ENCODE results near the gene GNAI3. TPM values are rescaled to one million over a fixed set of nuclear protein-coding genes. Genes with fewer than 3 reads are reported as not detected.
"Not testable (repeated sequence)": the region's sequence is repeated elsewhere in the genome, so short reads cannot be mapped to it uniquely, and the experiment has no call there.

The GNAI3 gene
- total RNA-seq, 2 experiments from 2014 or later = 9.4 to 9.6 TPM

DNA sequence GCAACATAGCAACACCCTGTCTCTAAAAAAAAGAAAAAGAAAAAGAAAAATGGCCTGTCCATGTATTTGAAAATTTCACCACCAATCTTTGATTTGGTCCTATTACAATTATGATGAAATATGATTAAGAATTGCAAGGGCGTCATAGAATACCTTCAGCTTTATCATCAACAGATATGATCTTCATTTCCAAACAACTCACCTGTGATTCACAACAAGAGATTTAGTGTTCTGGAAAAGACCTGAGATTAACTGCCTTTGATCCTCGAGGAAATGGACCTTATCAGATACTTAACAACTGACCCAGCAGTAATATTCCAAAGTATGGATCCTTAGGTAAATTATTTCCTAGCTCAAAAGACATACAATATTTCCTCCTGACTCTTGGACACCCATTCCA is 104.0 kb downstream of the GNAI3 start:
- POLR2A ChIA-PET = interaction anchor here (1.5 to 1.7 kb wide), 2 partner anchors 104 to 122 kb away, joined by 3 to 5 read pairs; partner anchors contain the start of gene GNAI3
- Mint-ChIP-seq H3K27me3 (peaks cover 51% of the 10 kb centered on the region), H3K4me1 (peaks cover 28% of the 10 kb centered on the region), H3K4me3 (no peak overlapping the region), H3K27ac (no peak overlapping the region), H3K36me3 (ENCODE audit: low read depth) (no peaks in the 10 kb centered on the region), H3K9me3 (no peaks in the 10 kb centered on the region)
- no peak for DNase-seq
- CTCF ChIA-PET = interaction anchor here (0.7 to 5.9 kb wide), 5 partner anchors 9 to 332 kb away, joined by 3 to 61 read pairs (median 4); partner anchors contain the start of gene AHCYL1

DNA sequence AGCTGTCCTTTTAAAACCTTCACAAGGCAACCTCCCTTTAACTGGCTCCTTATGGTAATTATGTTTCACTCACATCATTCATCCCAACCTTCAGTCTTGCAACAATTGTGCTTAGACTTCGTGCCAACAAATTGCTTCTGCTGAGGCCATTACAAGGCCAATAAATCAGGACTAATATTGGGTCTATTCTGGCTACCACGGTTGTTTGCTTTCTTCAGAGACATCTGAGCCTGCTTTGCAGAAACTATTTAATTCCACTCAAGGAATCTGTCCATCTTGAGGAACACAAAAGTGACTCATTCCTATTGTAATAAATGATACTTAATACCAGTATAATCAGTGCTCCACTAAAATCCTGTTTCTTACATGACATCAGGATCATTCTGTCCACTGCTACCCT is 104.9 kb downstream of the GNAI3 start:
- H3K36me3 Mint-ChIP-seq (ENCODE audit: low read depth) = no peaks in the 10 kb centered on the region
- ChIA-PET POLR2A (no interaction called here), CTCF (interaction anchor here (1.3 to 5.9 kb wide), 2 partner anchors 13 to 124 kb away, joined by 4 to 61 read pairs; no protein-coding TSS in a partner anchor)
- peaks cover 28% of the 10 kb centered on the region for H3K4me1 Mint-ChIP-seq
- DNase-seq = no peak
- no peaks in the 10 kb centered on the region for H3K9me3 Mint-ChIP-seq
- H3K4me3 Mint-ChIP-seq = no peak overlapping the region
- H3K27me3 Mint-ChIP-seq = peaks cover 49% of the 10 kb centered on the region
- H3K27ac Mint-ChIP-seq = no peak overlapping the region

DNA sequence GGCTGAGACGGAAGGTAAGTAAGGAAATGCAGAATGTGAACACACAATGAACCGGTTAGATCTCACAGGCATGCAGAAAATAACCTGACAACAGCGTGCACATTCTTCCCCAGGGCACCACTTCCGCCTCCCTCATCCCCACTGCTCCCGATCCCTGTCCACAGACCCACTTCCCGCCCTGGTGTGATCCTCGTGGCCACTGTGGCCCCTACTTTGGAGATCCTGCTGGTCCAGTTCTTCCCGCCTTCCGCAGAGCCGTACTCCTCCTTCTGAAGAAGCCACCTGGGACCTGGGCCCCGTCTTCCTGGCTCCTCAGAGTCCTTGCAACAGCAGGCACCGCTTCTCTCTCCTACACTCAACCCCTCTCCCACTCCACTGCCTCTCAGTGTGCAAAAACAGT is 106.1 kb downstream of the GNAI3 start:
- peaks cover 44% of the 10 kb centered on the region for H3K27me3 Mint-ChIP-seq
- ChIA-PET POLR2A (interaction anchor here (0.7 kb wide), 1 partner anchor 106 kb away, joined by 4 read pairs; the partner anchor contains the start of gene GNAI3), CTCF (interaction anchor here (1.9 kb wide), 1 partner anchor 14 kb away, joined by 24 read pairs; no protein-coding TSS in a partner anchor)
- H3K27ac Mint-ChIP-seq = no peak overlapping the region
- H3K9me3 Mint-ChIP-seq = no peaks in the 10 kb centered on the region
- no peak overlapping the region for H3K4me3 Mint-ChIP-seq
- H3K36me3 Mint-ChIP-seq (ENCODE audit: low read depth) = no peaks in the 10 kb centered on the region
- no peak for DNase-seq
- peaks cover 22% of the 10 kb centered on the region for H3K4me1 Mint-ChIP-seq

GRCh38 chr1:109655615-109656519 is 107.5 kb downstream of the GNAI3 start, which contains the start of gene GSTM4:
Gene GSTM4 (plus strand): TSS chr1:109656099. CDS start chr1:109656390, 291 bp downstream.
- peak within 1 kb of the TSS; percentile 60 for H3K27ac Mint-ChIP-seq
- no peaks in the 10 kb centered on the region for H3K36me3 Mint-ChIP-seq (ENCODE audit: low read depth)
- ChIA-PET POLR2A (interaction anchor here (0.6 to 2.4 kb wide), 4 partner anchors 13 to 379 kb away, joined by 4 to 5 read pairs (median 4); partner anchors contain the start of gene AHCYL1), CTCF (interaction anchor here (0.8 to 1.9 kb wide), 6 partner anchors 10 to 328 kb away, joined by 3 to 24 read pairs (median 4); partner anchors contain the start of gene AHCYL1)
- H3K27me3 Mint-ChIP-seq = peaks cover 35% of the 10 kb centered on the region
- H3K4me1 Mint-ChIP-seq = peaks cover 21% of the 10 kb centered on the region
- peak within 1 kb of the TSS; percentile 77 for H3K4me3 Mint-ChIP-seq
- H3K9me3 Mint-ChIP-seq = no peaks in the 10 kb centered on the region
- DNase-seq = peak; percentile 71

DNA sequence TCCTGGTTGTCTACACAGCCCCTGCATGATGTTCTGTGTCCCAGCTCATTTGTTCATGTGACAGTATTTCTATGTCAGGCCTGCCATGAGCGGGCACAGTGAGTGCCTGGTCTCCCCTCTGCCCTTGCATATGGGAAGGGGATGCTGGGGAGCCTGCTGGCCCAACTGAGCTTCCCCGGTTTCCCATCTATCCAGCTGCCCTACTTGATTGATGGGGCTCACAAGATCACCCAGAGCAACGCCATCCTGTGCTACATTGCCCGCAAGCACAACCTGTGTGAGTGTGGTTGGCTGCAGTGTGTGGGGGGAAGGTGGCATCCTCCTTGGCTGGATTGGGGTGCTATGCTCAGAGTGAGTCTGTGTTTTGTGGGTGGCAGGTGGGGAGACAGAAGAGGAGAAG is 109.0 kb downstream of the GNAI3 start:
- H3K27me3 Mint-ChIP-seq = peaks cover 21% of the 10 kb centered on the region
- no peak for DNase-seq
- H3K4me3 Mint-ChIP-seq = peak overlapping the region; percentile 5

GRCh38 chr1:109657970-109658369 is 109.6 kb downstream of the GNAI3 start:
- no peak for DNase-seq
- CTCF ChIA-PET = interaction anchor here (1.5 kb wide), 1 partner anchor 16 kb away, joined by 5 read pairs; no protein-coding TSS in a partner anchor
- H3K27me3 Mint-ChIP-seq = peaks cover 17% of the 10 kb centered on the region
- no peaks in the 10 kb centered on the region for H3K9me3 Mint-ChIP-seq
- POLR2A ChIA-PET = no interaction called here
- H3K4me3 Mint-ChIP-seq = peak overlapping the region; percentile 5
- H3K27ac Mint-ChIP-seq = no peak overlapping the region
- no peaks in the 10 kb centered on the region for H3K36me3 Mint-ChIP-seq (ENCODE audit: low read depth)
- H3K4me1 Mint-ChIP-seq = peaks cover 21% of the 10 kb centered on the region

More for the DNA sequence above, 109.0 kb downstream of the GNAI3 start:
- ChIA-PET CTCF (interaction anchor here (0.6 to 1.5 kb wide), 2 partner anchors 12 to 16 kb away, joined by 4 to 5 read pairs; no protein-coding TSS in a partner anchor), POLR2A (interaction anchor here (2.4 kb wide), 1 partner anchor 327 kb away, joined by 5 read pairs; the partner anchor contains the start of gene AHCYL1)
- Mint-ChIP-seq H3K4me1 (peaks cover 21% of the 10 kb centered on the region), H3K27ac (no peak overlapping the region), H3K36me3 (ENCODE audit: low read depth) (no peaks in the 10 kb centered on the region), H3K9me3 (no peaks in the 10 kb centered on the region)

GRCh38 chr1:109658533-109659042 is 110.2 kb downstream of the GNAI3 start:
- H3K9me3 Mint-ChIP-seq = no peaks in the 10 kb centered on the region
- H3K4me1 Mint-ChIP-seq = peaks cover 21% of the 10 kb centered on the region
- H3K4me3 Mint-ChIP-seq = no peak overlapping the region
- no peak overlapping the region for H3K27ac Mint-ChIP-seq
- ChIA-PET CTCF (interaction anchor here (1.5 kb wide), 1 partner anchor 17 kb away, joined by 5 read pairs; no protein-coding TSS in a partner anchor), POLR2A (no interaction called here)
- DNase-seq = no peak
- H3K27me3 Mint-ChIP-seq = peaks cover 11% of the 10 kb centered on the region
- H3K36me3 Mint-ChIP-seq (ENCODE audit: low read depth) = no peaks in the 10 kb centered on the region

DNA sequence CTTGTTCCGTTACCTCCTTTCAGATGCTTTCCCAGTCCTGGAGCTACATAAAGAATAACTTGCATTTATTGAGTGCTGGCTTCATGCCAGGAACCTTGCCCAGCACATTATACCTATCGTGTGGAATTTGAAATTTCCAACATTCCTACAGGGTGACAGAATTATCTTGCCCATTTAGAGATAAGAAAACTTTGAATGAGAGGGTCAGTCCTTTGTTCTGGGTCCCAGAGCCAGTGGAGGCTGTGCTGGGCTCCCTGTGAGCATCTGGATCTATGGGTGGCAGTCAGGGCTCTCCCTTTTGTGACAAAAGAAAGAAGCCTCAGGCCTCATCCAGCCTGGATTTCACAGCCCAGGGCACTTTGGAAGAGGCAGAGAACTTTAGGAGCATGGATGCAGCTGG is 110.7 kb downstream of the GNAI3 start:
- CTCF ChIA-PET = no interaction called here
- POLR2A ChIA-PET = no interaction called here
- Mint-ChIP-seq H3K27ac (no peak overlapping the region), H3K4me1 (peaks cover 21% of the 10 kb centered on the region), H3K9me3 (no peaks in the 10 kb centered on the region), H3K27me3 (peaks cover 10% of the 10 kb centered on the region), H3K4me3 (no peak overlapping the region), H3K36me3 (ENCODE audit: low read depth) (no peaks in the 10 kb centered on the region)
- DNase-seq = no peak

- Mint-ChIP-seq H3K9me3 (no peaks in the 10 kb centered on the region), H3K4me1 (peaks cover 15% of the 10 kb centered on the region), H3K4me3 (no peak overlapping the region), H3K27me3 (peaks cover under 1% of the 10 kb centered on the region), H3K36me3 (ENCODE audit: low read depth) (no peaks in the 10 kb centered on the region), H3K27ac (no peak overlapping the region)
- ChIA-PET CTCF (interaction anchor here (1.1 to 1.7 kb wide), 2 partner anchors 16 to 20 kb away, joined by 3 to 4 read pairs; no protein-coding TSS in a partner anchor), POLR2A (no interaction called here)
- no peak for DNase-seq
These were observed 111.7 kb downstream of the GNAI3 start for GRCh38 chr1:109659997-109660690.

GRCh38 chr1:109660691-109661026 is 112.2 kb downstream of the GNAI3 start:
- H3K27ac Mint-ChIP-seq; H3K9me3 Mint-ChIP-seq; H3K4me3 Mint-ChIP-seq; H3K36me3 Mint-ChIP-seq (ENCODE audit: low read depth); DNase-seq; H3K4me1 Mint-ChIP-seq; POLR2A ChIA-PET; H3K27me3 Mint-ChIP-seq: not testable (repeated sequence)
- CTCF ChIA-PET = interaction anchor here (1.1 to 1.7 kb wide), 2 partner anchors 16 to 20 kb away, joined by 3 to 4 read pairs; no protein-coding TSS in a partner anchor

GRCh38 chr1:109661391-109661790 is 113.0 kb downstream of the GNAI3 start:
- H3K4me1 Mint-ChIP-seq = peaks cover 2% of the 10 kb centered on the region
- no peak for DNase-seq
- POLR2A ChIA-PET = no interaction called here
- H3K4me3 Mint-ChIP-seq = no peak overlapping the region
- no peak overlapping the region for H3K27ac Mint-ChIP-seq
- H3K27me3 Mint-ChIP-seq = no peaks in the 10 kb centered on the region
- H3K9me3 Mint-ChIP-seq = no peaks in the 10 kb centered on the region
- H3K36me3 Mint-ChIP-seq (ENCODE audit: low read depth) = no peaks in the 10 kb centered on the region
- CTCF ChIA-PET = interaction anchor here (1.2 to 1.5 kb wide), 2 partner anchors 10 to 323 kb away, joined by 4 to 5 read pairs; partner anchors contain the start of gene AHCYL1

- H3K36me3 Mint-ChIP-seq (ENCODE audit: low read depth) = no peaks in the 10 kb centered on the region
- no peak for DNase-seq
- no peak overlapping the region for H3K27ac Mint-ChIP-seq
- ChIA-PET CTCF (no interaction called here), POLR2A (no interaction called here)
- H3K9me3 Mint-ChIP-seq = no peaks in the 10 kb centered on the region
- no peaks in the 10 kb centered on the region for H3K27me3 Mint-ChIP-seq
- H3K4me3 Mint-ChIP-seq = no peak overlapping the region
- H3K4me1 Mint-ChIP-seq = peaks cover 13% of the 10 kb centered on the region
These were observed 116.3 kb downstream of the GNAI3 start for GRCh38 chr1:109664671-109665070.

Data from activated CD4-positive, alpha-beta memory T cell treated with anti-CD3 and anti-CD28 coated beads, Interleukin-2, amount 10 ng/mL, durations not matched to agents 7 days and 5 days (primary cell).